OCI-LY3 (cell line): ENCODE results near the gene WNT7A.

Experiments
- CTCF ChIP-seq: fragments of 200-600, 300-600 bp; sonication (generic); IDR thresholded peaks from 2 replicates; pipeline ENCODE4 v1.5.1; 2014; ENCODE audit warnings: antibody characterized with exemption, low read length, low read depth
- EZH2phosphoT487 ChIP-seq: fragments of 200-600 bp; shearing (Covaris generic); IDR thresholded peaks from 2 replicates; pipeline ENCODE4 v1.6.1; 2018; ENCODE audit warnings: antibody characterized with exemption, mixed run types, low read depth

DNA sequence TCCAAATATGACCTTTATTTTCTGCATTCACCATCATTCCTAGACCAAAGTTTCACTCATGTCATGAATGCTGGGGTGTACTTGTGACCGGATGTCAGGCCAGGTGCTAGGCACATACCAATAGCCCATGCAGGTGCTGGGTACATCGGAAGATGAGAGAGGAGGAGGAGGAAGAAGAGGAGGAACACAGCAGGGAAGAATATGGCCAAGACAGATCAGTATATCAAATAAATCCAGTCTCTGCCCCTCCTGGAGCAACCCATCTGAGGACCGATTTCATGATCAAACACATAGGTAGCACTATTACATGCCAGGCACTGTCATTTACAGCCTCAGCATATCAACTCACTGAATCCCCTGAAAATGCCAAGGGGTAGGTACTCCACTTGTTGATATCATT lies 3.0 kb upstream of the WNT7A start:
- no peak for TF ChIP-seq CTCF
- no peak for TF ChIP-seq EZH2phosphoT487
